Peyer's patch (tissue), 4 donors: Measurements from ENCODE around the gene CASR.

Source experiments
- POLR2A ChIP-seq, 2 donors: fragments of 450-650 bp; IDR thresholded peaks; one replicate each; pipeline ENCODE4 v1.5.1; 2017; ENCODE audit warnings: antibody characterized with exemption in 2 of 2, mild to moderate bottlenecking in 2 of 2, moderate library complexity in 2 of 2
- TF ChIP-seq, protein P1 (sequence below), 6 experiments: fragments of 450-650 bp in 4 of 6; fragments of 200-600 bp in 2 of 6; sonication (generic) in 1 of 6; IDR thresholded peaks; one replicate each; pipeline ENCODE4 v1.5.1; 2017 to 2019; ENCODE audit warnings: antibody characterized with exemption in 6 of 6, mild to moderate bottlenecking in 3 of 6, moderate library complexity in 1 of 6

- TF ChIP-seq, protein P1, sequence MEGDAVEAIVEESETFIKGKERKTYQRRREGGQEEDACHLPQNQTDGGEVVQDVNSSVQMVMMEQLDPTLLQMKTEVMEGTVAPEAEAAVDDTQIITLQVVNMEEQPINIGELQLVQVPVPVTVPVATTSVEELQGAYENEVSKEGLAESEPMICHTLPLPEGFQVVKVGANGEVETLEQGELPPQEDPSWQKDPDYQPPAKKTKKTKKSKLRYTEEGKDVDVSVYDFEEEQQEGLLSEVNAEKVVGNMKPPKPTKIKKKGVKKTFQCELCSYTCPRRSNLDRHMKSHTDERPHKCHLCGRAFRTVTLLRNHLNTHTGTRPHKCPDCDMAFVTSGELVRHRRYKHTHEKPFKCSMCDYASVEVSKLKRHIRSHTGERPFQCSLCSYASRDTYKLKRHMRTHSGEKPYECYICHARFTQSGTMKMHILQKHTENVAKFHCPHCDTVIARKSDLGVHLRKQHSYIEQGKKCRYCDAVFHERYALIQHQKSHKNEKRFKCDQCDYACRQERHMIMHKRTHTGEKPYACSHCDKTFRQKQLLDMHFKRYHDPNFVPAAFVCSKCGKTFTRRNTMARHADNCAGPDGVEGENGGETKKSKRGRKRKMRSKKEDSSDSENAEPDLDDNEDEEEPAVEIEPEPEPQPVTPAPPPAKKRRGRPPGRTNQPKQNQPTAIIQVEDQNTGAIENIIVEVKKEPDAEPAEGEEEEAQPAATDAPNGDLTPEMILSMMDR (IDR thresholded peaks at IDR 0.05), result no peak
- no peak for TF ChIP-seq POLR2A (IDR thresholded peaks at IDR 0.05)
Observed at GRCh38 chr3:122247825-122248185, 64.3 kb downstream of the CASR start.
